ENCODE data around the gene TMUB2.

TMUB2 gene

DNA sequence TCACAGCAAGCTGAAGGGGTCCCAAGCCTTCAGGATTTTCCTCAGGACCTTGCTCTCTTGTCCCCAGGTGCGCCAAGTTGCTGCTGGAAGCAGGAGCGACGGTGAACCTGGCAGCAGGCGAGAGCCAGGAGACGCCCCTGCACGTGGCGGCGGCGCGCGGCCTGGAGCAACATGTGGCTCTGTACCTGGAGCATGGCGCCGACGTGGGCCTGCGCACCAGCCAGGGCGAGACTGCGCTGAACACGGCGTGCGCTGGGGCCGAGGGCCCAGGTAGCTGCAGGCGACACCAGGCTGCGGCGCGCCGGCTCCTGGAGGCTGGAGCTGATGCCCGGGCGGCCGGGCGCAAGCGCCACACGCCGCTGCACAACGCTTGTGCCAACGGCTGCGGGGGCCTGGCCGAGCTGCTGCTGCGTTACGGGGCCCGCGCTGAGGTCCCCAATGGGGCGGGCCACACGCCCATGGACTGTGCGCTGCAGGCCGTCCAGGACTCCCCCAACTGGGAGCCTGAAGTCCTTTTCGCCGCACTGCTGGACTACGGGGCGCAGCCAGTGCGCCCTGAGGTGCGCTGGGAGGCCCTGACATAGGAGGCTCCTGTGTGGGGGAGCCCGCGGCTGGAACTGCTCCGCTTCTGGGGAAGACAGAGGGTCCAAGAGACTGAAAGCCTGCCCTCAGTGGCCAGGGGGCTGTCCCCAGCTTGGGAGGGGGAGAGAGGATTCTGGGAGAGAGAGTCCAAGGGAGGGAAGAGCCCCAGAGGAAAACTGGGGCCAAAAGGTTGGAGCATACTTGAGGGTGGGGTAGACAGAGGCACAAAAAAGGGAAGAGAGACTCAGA, 9.9 kb upstream of the TMUB2 start:
- DNase-seq (ENCODE audit: low spot score), result no peak

GRCh38 chr17:44177640-44178039, 9.1 kb upstream of the TMUB2 start:
- no peak for DNase-seq (ENCODE audit: low spot score)

- no peak for DNase-seq (ENCODE audit: low spot score)
Observed at GRCh38 chr17:44178133-44178532, 8.6 kb upstream of the TMUB2 start.

- DNase-seq (ENCODE audit: low spot score), result no peak
Observed at GRCh38 chr17:44183024-44183423, 3.7 kb upstream of the TMUB2 start.

GRCh38 chr17:44184212-44184810, 2.5 kb upstream of the TMUB2 start:
- no peak for DNase-seq (ENCODE audit: low spot score)

GRCh38 chr17:44187131-44187899, 543 bp downstream of the TMUB2 start:
- peak; percentile 38 for DNase-seq (ENCODE audit: low spot score)

- DNase-seq (ENCODE audit: low spot score), result no peak
Observed at GRCh38 chr17:44188576-44189403, 2.0 kb downstream of the TMUB2 start.

DNA sequence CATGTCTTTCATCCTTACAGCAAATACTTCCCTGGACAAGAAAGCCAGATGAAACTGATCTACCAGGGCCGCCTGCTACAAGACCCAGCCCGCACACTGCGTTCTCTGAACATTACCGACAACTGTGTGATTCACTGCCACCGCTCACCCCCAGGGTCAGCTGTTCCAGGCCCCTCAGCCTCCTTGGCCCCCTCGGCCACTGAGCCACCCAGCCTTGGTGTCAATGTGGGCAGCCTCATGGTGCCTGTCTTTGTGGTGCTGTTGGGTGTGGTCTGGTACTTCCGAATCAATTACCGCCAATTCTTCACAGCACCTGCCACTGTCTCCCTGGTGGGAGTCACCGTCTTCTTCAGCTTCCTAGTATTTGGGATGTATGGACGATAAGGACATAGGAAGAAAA, 3.7 kb downstream of the TMUB2 start:
- no peak for DNase-seq (ENCODE audit: low spot score)

DNA sequence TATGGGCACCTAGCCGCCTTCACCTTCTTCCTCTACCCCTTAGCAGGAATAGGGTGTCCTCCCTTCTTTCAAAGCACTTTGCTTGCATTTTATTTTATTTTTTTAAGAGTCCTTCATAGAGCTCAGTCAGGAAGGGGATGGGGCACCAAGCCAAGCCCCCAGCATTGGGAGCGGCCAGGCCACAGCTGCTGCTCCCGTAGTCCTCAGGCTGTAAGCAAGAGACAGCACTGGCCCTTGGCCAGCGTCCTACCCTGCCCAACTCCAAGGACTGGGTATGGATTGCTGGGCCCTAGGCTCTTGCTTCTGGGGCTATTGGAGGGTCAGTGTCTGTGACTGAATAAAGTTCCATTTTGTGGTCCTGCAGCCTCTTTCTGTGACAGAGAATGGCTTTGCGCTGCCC, 4.6 kb downstream of the TMUB2 start:
- DNase-seq (ENCODE audit: low spot score), result no peak

DNA sequence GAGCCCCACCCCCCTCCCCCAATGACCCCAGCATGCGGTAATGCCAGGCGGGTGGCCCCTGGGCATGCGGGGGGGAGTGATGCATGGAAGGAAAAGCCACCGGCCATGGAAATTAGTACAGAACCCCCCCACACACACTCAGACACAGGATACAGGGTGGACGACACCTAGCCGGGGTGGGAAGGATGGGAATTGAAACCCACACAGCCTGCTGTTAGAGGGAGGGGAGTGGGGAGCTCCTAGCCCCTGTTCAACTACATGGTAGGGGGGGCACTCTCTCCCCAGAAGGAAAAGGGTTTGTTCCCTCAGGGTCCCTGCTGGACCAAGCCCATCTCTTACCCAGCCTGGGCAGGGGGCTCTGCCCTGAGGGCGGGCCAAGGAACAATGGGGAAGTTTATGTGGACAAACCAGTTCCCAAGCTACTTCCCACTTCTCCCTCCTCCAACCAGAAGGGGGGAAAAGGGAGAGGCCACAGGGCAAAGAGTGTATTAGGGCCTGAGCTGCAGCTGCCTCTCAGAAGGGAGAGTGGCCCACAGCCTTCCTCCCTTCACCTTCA, 5.2 kb downstream of the TMUB2 start:
- DNase-seq (ENCODE audit: low spot score), result no peak

GRCh38 chr17:44192750-44193149, 6.0 kb downstream of the TMUB2 start:
- DNase-seq (ENCODE audit: low spot score), result no peak

DNA sequence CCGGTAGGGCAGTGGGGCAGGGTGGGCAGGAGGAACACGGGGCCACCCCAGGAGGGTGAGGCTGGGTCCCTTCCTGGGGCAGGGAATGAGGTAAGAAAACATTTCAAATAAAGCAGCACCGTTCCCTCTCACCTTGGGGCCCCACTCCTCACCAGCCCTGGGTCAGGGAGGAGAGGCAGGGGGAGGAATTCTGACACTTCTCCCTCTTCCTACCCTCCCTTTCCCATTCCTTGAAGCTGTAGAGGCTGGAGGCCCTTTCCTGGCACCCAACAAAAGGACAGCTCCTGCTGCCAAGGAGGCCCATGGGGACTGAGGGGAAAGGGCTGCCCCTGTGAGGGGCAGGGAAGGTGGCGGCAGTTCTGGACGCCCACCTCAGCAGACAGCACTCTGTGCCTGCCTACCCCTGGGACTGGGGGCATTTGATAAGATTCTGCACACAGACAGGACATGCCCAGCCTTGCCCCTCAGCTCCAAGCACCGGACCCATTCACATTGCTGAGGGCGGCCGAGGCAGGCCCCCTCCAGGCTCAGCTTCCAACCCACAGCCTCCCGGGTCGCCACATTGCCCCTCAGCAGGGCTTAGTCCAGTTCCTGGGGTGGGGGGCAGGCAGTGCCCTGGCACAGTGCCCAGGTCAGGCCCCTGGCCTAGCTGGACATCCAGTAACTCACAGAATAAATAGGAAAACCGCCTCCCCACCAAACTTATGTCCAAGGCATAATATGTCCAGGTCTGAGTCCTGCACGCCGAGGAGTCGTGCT, 6.7 kb downstream of the TMUB2 start:
- no peak for DNase-seq (ENCODE audit: low spot score)

DNA sequence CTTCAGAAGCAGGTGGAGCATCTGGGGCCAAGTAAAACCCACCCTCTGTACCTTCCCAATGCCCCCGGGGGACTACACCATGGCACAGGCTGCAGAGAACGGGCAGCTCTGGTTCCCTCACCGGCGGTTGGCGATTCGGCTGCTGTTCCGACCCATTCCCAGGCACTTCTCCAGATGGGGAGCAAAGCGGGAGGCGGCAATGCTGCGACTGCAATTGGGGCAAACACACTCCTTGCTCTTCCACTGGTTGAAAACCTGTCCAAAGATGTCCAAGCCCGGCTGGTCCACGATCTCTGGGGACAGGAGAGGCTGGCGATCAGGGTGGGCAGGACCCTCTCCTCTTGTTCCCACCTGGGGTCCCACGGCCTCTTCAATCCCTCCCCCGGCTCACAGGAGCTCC, 10.3 kb downstream of the TMUB2 start:
- DNase-seq (ENCODE audit: low spot score), result no peak

DNA sequence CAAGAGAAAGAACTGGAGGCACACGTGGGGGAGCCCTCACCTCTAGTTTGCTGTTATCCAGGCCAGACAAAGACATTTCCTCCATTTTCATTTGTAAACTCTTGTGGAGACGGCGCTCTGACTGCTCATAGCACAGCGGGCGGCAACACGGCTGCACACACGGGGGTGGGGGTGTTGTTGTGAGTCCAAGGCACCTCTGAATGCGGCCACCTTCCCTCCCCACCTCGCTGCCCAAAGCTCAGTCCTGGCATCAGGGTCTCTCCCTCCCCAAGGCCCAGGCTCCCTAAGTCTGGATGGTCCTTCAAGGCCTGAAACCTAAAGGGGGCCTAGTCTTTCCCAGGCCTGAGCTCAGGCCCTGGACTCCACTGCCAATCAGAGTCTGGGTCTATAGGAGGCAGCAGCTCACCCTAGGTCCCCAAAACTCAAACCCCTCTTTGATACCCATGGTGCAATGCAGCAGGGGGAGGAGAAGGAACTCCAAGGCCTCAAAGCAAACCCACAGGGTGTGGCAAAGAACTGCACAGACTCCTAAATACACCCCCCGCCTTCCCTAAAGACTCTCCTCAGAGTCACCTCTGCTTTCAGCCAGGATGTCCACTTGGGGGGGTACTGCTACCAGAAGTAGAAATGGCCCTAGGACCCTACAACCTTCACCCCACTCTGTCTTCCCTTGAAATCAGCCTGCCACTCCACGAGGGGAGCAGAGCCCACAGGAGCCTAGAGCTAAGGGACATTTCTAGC, 11.4 kb downstream of the TMUB2 start:
- peak; percentile 79 for DNase-seq (ENCODE audit: low spot score)

- DNase-seq (ENCODE audit: low spot score), result peak; percentile 37
Observed at GRCh38 chr17:44198721-44199552, 12.2 kb downstream of the TMUB2 start.

DNA sequence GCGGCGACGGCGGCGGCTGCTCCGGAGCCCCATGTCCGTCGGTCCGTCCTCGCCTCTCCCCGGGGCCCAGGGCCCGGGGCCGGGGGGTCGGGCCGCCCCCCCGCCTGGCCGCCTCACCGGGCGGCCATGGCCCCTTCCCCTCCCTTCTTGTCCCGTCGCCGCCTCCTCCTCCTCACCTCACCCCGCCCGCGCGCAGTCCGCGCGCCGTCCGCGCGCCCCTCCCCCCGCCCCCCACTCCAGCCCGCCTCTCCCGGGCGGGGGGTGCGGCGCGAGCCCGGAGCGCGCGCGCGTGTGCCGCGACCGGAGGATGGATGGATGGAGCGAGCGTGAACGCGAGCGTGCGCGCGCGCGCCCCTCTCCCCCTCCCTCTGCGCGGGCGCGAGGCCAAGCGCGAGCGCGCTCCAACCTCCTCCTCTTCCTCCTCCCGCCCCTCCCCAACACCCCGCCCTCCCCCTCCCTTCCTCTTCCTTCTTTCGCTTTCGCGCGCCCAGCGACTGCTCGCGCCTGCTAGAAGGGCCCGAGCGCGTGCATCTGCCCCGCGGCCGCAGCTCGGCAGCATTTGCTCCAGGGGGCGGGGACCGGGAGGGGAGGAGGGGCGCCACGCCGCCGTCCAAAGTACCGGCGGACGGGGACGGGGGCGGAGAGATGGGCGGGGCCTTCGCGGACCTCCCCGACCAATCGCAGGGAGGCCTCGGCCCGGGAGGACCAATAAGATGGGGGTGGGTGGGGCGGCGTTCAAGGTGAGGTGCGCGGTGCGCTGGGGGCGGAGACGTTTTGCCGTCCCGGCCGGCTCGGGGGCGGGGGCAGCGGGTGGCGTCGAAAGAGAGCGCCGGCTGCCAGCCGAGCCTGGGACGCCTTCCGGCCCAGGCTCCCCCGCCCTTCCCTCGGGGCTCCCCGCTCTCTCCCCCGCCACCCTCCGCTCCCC, 13.0 kb downstream of the TMUB2 start, which contains the start of gene ATXN7L3:
Gene ATXN7L3, minus strand, starts transcription at position 332 of the 925 bp plus-strand sequence. CDS start 1,814 bp downstream, outside the sequence.
- peak; percentile 99 for DNase-seq (ENCODE audit: low spot score)

GRCh38 chr17:44200478-44201155, 13.8 kb downstream of the TMUB2 start:
- no peak for DNase-seq (ENCODE audit: low spot score)

DNA sequence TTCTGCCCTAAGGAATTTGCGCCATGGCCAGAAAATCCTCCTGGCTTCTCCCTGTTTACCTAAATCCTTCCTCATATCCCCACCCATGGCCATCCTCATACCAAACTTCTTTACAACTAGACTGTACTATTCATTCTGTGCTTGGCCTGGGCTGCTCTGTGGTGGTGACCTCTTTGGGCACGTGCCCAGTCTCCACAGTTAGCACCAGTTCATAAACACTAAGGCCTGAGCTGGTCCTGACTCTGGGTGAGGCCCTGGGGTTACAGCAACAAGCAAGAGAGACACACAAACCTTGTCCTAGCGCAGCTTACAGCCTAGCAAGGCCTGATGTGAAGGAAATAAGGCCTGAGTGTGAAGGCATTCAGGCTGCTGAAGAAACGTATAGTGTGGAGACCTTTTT, 16.0 kb downstream of the TMUB2 start:
- no peak for DNase-seq (ENCODE audit: low spot score)

Measured in CD4-positive, alpha-beta T cell treated with Interleukin-15 for 4 hours (primary cell).